ENCODE data around the gene LCA5. TPM values are rescaled to one million over a fixed set of nuclear protein-coding genes. Genes with fewer than 3 reads are reported as not detected.

Gene LCA5
- total RNA-seq, 1 experiment from 2014 or later = 10.9 TPM

- ChIA-PET POLR2A (no interaction called here), CTCF (no interaction called here)
- Mint-ChIP-seq H3K36me3 (ENCODE audit: insufficient read depth, unreplicated experiment) (peaks cover 25% of the 10 kb centered on the region), H3K4me3 (ENCODE audit: unreplicated experiment) (no peak overlapping the region), H3K27ac (ENCODE audit: unreplicated experiment) (no peak overlapping the region), H3K9me3 (ENCODE audit: unreplicated experiment) (no peaks in the 10 kb centered on the region), H3K4me1 (ENCODE audit: low read depth, unreplicated experiment) (peaks cover 42% of the 10 kb centered on the region), H3K27me3 (ENCODE audit: insufficient read depth, unreplicated experiment) (no peaks in the 10 kb centered on the region)
- H3K27me3 ChIP-seq (replicated peaks; ENCODE audit: control insufficient read depth, insufficient read depth, low read length) = no peaks in the 10 kb centered on the region
- no peak for DNase-seq
- TF ChIP-seq, protein P1, sequence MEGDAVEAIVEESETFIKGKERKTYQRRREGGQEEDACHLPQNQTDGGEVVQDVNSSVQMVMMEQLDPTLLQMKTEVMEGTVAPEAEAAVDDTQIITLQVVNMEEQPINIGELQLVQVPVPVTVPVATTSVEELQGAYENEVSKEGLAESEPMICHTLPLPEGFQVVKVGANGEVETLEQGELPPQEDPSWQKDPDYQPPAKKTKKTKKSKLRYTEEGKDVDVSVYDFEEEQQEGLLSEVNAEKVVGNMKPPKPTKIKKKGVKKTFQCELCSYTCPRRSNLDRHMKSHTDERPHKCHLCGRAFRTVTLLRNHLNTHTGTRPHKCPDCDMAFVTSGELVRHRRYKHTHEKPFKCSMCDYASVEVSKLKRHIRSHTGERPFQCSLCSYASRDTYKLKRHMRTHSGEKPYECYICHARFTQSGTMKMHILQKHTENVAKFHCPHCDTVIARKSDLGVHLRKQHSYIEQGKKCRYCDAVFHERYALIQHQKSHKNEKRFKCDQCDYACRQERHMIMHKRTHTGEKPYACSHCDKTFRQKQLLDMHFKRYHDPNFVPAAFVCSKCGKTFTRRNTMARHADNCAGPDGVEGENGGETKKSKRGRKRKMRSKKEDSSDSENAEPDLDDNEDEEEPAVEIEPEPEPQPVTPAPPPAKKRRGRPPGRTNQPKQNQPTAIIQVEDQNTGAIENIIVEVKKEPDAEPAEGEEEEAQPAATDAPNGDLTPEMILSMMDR (IDR thresholded peaks at IDR 0.05; ENCODE audit: insufficient read depth in 1 of 2, low read depth in 1 of 2, low read length in 1 of 2, severe bottlenecking in 1 of 2, unreplicated experiment in 1 of 2) = no peak
- peaks cover 49% of the 10 kb centered on the region for H3K4me1 ChIP-seq
- H3K9me3 ChIP-seq = no peaks in the 10 kb centered on the region
- H3K36me3 ChIP-seq (ENCODE audit: control insufficient read depth, insufficient read depth, low read length) = no peaks in the 10 kb centered on the region
- no peak overlapping the region for H3K4me3 ChIP-seq (ENCODE audit: low read depth, low read length)
- no TSS peak for BruUV-seq (replicated peaks)
- intact Hi-C loops (cut with micrococcal nuclease; ENCODE audit: unreplicated experiment) = no loop called here
These were observed 14.6 kb downstream of the LCA5 start for GRCh38 chr6:79522609-79523008.

GRCh38 chr6:79520534-79520933 lies 16.7 kb downstream of the LCA5 start:
- Mint-ChIP-seq H3K9me3 (ENCODE audit: unreplicated experiment) (no peaks in the 10 kb centered on the region), H3K27ac (ENCODE audit: unreplicated experiment) (no peak overlapping the region), H3K27me3 (ENCODE audit: insufficient read depth, unreplicated experiment) (no peaks in the 10 kb centered on the region), H3K4me1 (ENCODE audit: low read depth, unreplicated experiment) (peaks cover 35% of the 10 kb centered on the region), H3K36me3 (ENCODE audit: insufficient read depth, unreplicated experiment) (peaks cover 19% of the 10 kb centered on the region), H3K4me3 (ENCODE audit: unreplicated experiment) (no peak overlapping the region)
- no peaks in the 10 kb centered on the region for H3K27me3 ChIP-seq (replicated peaks; ENCODE audit: control insufficient read depth, insufficient read depth, low read length)
- no peak for DNase-seq
- ChIA-PET CTCF (no interaction called here), POLR2A (no interaction called here)
- H3K4me1 ChIP-seq = peaks cover 33% of the 10 kb centered on the region
- intact Hi-C loops (cut with micrococcal nuclease; ENCODE audit: unreplicated experiment) = no loop called here
- no peaks in the 10 kb centered on the region for H3K9me3 ChIP-seq
- TF ChIP-seq, protein P1 (IDR thresholded peaks at IDR 0.05; ENCODE audit: insufficient read depth in 1 of 2, low read depth in 1 of 2, low read length in 1 of 2, severe bottlenecking in 1 of 2, unreplicated experiment in 1 of 2) = no peak
- no TSS peak for BruUV-seq (replicated peaks)
- no peak overlapping the region for H3K4me3 ChIP-seq (ENCODE audit: low read depth, low read length)
- no peaks in the 10 kb centered on the region for H3K36me3 ChIP-seq (ENCODE audit: control insufficient read depth, insufficient read depth, low read length)

DNA sequence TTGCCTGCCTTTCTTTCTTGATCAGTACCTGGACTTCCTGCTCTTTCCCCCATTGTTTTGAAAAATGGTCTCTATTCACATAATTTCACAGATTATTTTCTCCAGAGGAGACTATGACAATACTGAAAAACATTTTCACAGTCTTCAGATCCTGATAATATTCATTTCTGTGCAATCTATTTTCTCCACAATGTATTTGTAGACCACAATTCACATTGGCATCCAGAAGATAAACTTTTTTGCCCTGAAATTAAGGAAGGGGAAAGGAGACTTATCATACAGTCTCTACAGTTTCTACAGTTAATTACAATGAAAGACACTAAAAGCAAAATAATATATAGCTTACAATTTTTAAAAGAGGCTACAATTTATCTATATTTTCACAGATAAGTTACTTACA lies 18.4 kb downstream of the LCA5 start:
- CTCF ChIA-PET = no interaction called here
- H3K4me3 Mint-ChIP-seq (ENCODE audit: unreplicated experiment) = no peak overlapping the region

More for the DNA sequence above, 18.4 kb downstream of the LCA5 start:
- no peak for DNase-seq
- POLR2A ChIA-PET = no interaction called here
- TF ChIP-seq, protein P1 (IDR thresholded peaks at IDR 0.05; ENCODE audit: insufficient read depth in 1 of 2, low read depth in 1 of 2, low read length in 1 of 2, severe bottlenecking in 1 of 2, unreplicated experiment in 1 of 2) = no peak
- peaks cover 21% of the 10 kb centered on the region for H3K36me3 Mint-ChIP-seq (ENCODE audit: insufficient read depth, unreplicated experiment)
- Histone ChIP-seq H3K27me3 (replicated peaks; ENCODE audit: control insufficient read depth, insufficient read depth, low read length) (no peaks in the 10 kb centered on the region), H3K4me1 (peaks cover 19% of the 10 kb centered on the region), H3K36me3 (ENCODE audit: control insufficient read depth, insufficient read depth, low read length) (no peaks in the 10 kb centered on the region), H3K9me3 (no peaks in the 10 kb centered on the region), H3K4me3 (ENCODE audit: low read depth, low read length) (no peak overlapping the region)
- no peaks in the 10 kb centered on the region for H3K9me3 Mint-ChIP-seq (ENCODE audit: unreplicated experiment)
- peaks cover 19% of the 10 kb centered on the region for H3K4me1 Mint-ChIP-seq (ENCODE audit: low read depth, unreplicated experiment)
- BruUV-seq (replicated peaks) = no TSS peak
- H3K27me3 Mint-ChIP-seq (ENCODE audit: insufficient read depth, unreplicated experiment) = no peaks in the 10 kb centered on the region
- H3K27ac Mint-ChIP-seq (ENCODE audit: unreplicated experiment) = no peak overlapping the region
- intact Hi-C loops (cut with micrococcal nuclease; ENCODE audit: unreplicated experiment) = no loop called here
